Gastrocnemius medialis (tissue), 4 donors: Measurements from ENCODE around the gene HSPB6. TPM values are rescaled to one million over a fixed set of nuclear protein-coding genes. Genes with fewer than 3 reads are reported as not detected.

ENCODE experiments used
- ATAC-seq, 2 donors: fragments of 150-250 bp; one replicate each; pipeline ENCODE4 v1.9.1; 2016
- DNase-seq, 2 donors: peaks; one replicate each; pipeline ENCODE4 v3.0.0-alpha.2; 2019
- H3K27ac ChIP-seq, 4 donors: fragments of 200-600 bp; sonication (generic); 1 replicate in 1 of 4; 2 replicates in 3 of 4; pipeline ENCODE4 v1.5.1; 2016 to 2018; ENCODE audit warnings: mild to moderate bottlenecking in 2 of 4, moderate library complexity in 1 of 4
- H3K27me3 ChIP-seq, 3 donors: fragments of 200-600 bp; sonication (generic) in 2 of 3; 1 replicate in 1 of 3; 2 replicates in 2 of 3; pipeline versions ENCODE4 v1.5.1 to v1.6.0; 2016 to 2019; ENCODE audit warnings: mild to moderate bottlenecking in 1 of 3, moderate library complexity in 1 of 3
- H3K36me3 ChIP-seq, 2 donors: fragments of 200-600 bp; sonication (generic) in 1 of 2; one replicate each; pipeline ENCODE4 v1.5.1; 2017 to 2018
- H3K4me1 ChIP-seq, 2 donors: fragments of 200-600 bp; sonication (generic) in 1 of 2; one replicate each; pipeline ENCODE4 v1.5.1; 2016 to 2017; ENCODE audit warnings: mild to moderate bottlenecking in 2 of 2
- H3K4me3 ChIP-seq, 4 donors: fragments of 200-600 bp; sonication (generic) in 3 of 4; 1 replicate in 1 of 4; 2 replicates in 3 of 4; pipeline ENCODE4 v1.5.1; 2016 to 2019; ENCODE audit warnings: mild to moderate bottlenecking in 2 of 4
- H3K9me3 ChIP-seq, 3 donors: fragments of 200-600 bp; sonication (generic) in 2 of 3; 1 replicate in 1 of 3; 2 replicates in 2 of 3; pipeline ENCODE4 v1.5.1; 2016 to 2019
- POLR2A ChIP-seq, 2 donors: fragments of 450-650 bp; IDR thresholded peaks; one replicate each; pipeline ENCODE4 v1.6.1; 2017; ENCODE audit warnings: antibody characterized with exemption in 2 of 2, mild to moderate bottlenecking in 2 of 2, moderate library complexity in 2 of 2
- in situ Hi-C, 4 donors: fragments of 200-750 bp; cut with MboI; loops; one replicate each; pipeline versions ENCODE4 v1.15.0 to v1.8.0; 2017; ENCODE audit warnings: low sequenced_read_pairs in 4 of 4
- intact Hi-C: fragments of 100-400 bp; cut with DNase I; formaldehyde crosslinking; loops from one replicate; pipeline ENCODE4 v1.15.1; 2023; ENCODE audit warnings: low total_unique reads
- total RNA-seq, 4 donors: library from RNA; depleted of rRNA; stranded (reverse); fragments of >200 nt; gene quantifications; one replicate each; pipeline versions ENCODE4 v1.1.0 to v1.2.3, GENCODE V29; 2016
- TF ChIP-seq, protein P1 (sequence below), 5 experiments: fragments of 450-650 bp in 3 of 5; fragments of 200-600 bp in 2 of 5; sonication (generic) in 2 of 5; IDR thresholded peaks in 4 of 5; conservative IDR thresholded peaks in 1 of 5; 1 replicate in 4 of 5; 2 replicates in 1 of 5; pipeline ENCODE4 v1.5.1; 2016 to 2019; ENCODE audit warnings: antibody characterized with exemption in 5 of 5, mild to moderate bottlenecking in 3 of 5, moderate library complexity in 3 of 5

Gene HSPB6
- total RNA-seq, 4 donors from 2014 or later, result 79.8 to 241 (median 139) TPM

- Histone ChIP-seq H3K27me3 (peaks cover 8 to 13% (median 12%) of the 10 kb centered on the region in 3 donors), H3K36me3 (no peaks in the 10 kb centered on the region), H3K4me1 (no peaks in the 10 kb centered on the region), H3K9me3 (no peaks in the 10 kb centered on the region), H3K4me3 (no peak overlapping the region), H3K27ac (no peak overlapping the region)
- ATAC-seq (no peak), DNase-seq (no peak)
- intact Hi-C loops (no loop called here), in situ Hi-C loops (no loop called here)
- TF ChIP-seq, protein P1, sequence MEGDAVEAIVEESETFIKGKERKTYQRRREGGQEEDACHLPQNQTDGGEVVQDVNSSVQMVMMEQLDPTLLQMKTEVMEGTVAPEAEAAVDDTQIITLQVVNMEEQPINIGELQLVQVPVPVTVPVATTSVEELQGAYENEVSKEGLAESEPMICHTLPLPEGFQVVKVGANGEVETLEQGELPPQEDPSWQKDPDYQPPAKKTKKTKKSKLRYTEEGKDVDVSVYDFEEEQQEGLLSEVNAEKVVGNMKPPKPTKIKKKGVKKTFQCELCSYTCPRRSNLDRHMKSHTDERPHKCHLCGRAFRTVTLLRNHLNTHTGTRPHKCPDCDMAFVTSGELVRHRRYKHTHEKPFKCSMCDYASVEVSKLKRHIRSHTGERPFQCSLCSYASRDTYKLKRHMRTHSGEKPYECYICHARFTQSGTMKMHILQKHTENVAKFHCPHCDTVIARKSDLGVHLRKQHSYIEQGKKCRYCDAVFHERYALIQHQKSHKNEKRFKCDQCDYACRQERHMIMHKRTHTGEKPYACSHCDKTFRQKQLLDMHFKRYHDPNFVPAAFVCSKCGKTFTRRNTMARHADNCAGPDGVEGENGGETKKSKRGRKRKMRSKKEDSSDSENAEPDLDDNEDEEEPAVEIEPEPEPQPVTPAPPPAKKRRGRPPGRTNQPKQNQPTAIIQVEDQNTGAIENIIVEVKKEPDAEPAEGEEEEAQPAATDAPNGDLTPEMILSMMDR (IDR thresholded peaks at IDR 0.05 in 4 of 5, conservative IDR thresholded peaks at IDR 0.05 in 1 of 5), result no peak
- no peak for TF ChIP-seq POLR2A (IDR thresholded peaks at IDR 0.05)
These were observed 35.5 kb upstream of the HSPB6 start for GRCh38 chr19:35792312-35792711.

GRCh38 chr19:35791814-35792279 is 35.0 kb upstream of the HSPB6 start:
- H3K4me1 ChIP-seq, result no peaks in the 10 kb centered on the region
- TF ChIP-seq, protein P1 (IDR thresholded peaks at IDR 0.05 in 4 of 5, conservative IDR thresholded peaks at IDR 0.05 in 1 of 5), result no peak
- no peak for TF ChIP-seq POLR2A (IDR thresholded peaks at IDR 0.05)
- no peak overlapping the region for H3K27ac ChIP-seq
- ATAC-seq (no peak), DNase-seq (no peak)
- intact Hi-C loops, result no loop called here
- H3K27me3 ChIP-seq, result peaks cover 4 to 8% (median 8%) of the 10 kb centered on the region in 3 donors
- H3K4me3 ChIP-seq, result no peak overlapping the region
- H3K36me3 ChIP-seq, result no peaks in the 10 kb centered on the region
- in situ Hi-C loops, result no loop called here
- H3K9me3 ChIP-seq, result no peaks in the 10 kb centered on the region

GRCh38 chr19:35790981-35791813 is 34.4 kb upstream of the HSPB6 start:
- DNase-seq (no peak), ATAC-seq (no peak)
- Histone ChIP-seq H3K4me3 (no peak overlapping the region), H3K4me1 (no peaks in the 10 kb centered on the region), H3K36me3 (no peaks in the 10 kb centered on the region), H3K27me3 (peaks cover 0 to 7% (median 4%) of the 10 kb centered on the region in 3 donors), H3K27ac (no peak overlapping the region), H3K9me3 (no peaks in the 10 kb centered on the region)
- TF ChIP-seq, protein P1 (IDR thresholded peaks at IDR 0.05 in 4 of 5, conservative IDR thresholded peaks at IDR 0.05 in 1 of 5), result no peak
- in situ Hi-C loops, result no loop called here
- intact Hi-C loops, result no loop called here

DNA sequence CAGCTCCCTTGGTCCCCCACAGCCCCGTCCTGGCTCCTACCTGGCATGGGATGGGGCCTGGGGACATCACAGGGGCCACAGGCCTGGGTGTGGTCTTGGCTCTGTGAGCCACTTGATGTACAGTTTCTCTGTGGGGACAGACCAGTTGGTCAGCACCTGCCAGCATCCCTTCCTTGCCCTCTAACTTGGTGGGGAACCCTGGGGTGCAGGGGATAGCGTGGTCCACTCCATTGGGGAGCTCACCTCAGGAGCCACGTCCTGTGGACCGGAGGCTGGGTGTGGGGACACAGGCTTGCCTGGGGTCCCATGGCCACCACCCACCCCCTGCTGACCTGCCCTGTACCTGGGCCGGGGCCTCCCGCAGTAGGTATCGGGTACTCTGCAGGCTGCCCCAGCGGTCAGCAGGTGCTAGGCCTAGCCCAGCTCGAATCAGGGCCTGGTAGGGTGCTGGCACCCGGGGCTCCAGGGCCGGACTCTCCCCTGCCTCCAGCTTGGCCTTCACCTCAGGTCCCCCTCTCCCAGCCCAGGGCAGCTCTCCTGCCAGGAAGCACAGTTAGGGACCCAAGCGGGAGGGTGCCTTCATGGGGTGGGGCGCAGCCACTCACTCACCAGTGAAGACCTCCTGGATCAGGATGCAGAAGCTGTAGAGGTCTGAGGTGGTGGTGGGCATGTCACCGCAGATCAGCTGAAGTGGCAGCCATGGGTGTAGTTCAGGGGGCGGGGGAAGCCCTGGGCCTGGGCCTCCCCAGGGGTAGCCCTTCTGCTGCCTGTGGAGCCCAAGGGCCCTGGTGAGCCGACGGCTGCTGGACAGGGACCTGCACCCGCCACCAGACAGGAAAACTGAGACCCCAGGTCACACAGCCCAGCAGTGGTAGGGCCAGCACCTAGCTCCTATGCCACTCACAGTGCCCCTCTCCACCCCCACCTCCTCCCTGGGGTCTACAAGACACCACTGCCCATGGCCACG is 33.4 kb upstream of the HSPB6 start:
- Histone ChIP-seq H3K4me3 (no peak overlapping the region), H3K36me3 (no peaks in the 10 kb centered on the region), H3K27me3 (peaks cover 0 to under 1% (median 0%) of the 10 kb centered on the region in 3 donors), H3K27ac (no peak overlapping the region), H3K9me3 (no peaks in the 10 kb centered on the region), H3K4me1 (no peaks in the 10 kb centered on the region)
- TF ChIP-seq, protein P1 (IDR thresholded peaks at IDR 0.05 in 4 of 5, conservative IDR thresholded peaks at IDR 0.05 in 1 of 5), result no peak
- no peak for TF ChIP-seq POLR2A (IDR thresholded peaks at IDR 0.05)
- intact Hi-C loops, result no loop called here
- ATAC-seq (no peak), DNase-seq (no peak)
- in situ Hi-C loops, result no loop called here
